ENCODE data around the gene TIGAR.

Gene TIGAR

DNA sequence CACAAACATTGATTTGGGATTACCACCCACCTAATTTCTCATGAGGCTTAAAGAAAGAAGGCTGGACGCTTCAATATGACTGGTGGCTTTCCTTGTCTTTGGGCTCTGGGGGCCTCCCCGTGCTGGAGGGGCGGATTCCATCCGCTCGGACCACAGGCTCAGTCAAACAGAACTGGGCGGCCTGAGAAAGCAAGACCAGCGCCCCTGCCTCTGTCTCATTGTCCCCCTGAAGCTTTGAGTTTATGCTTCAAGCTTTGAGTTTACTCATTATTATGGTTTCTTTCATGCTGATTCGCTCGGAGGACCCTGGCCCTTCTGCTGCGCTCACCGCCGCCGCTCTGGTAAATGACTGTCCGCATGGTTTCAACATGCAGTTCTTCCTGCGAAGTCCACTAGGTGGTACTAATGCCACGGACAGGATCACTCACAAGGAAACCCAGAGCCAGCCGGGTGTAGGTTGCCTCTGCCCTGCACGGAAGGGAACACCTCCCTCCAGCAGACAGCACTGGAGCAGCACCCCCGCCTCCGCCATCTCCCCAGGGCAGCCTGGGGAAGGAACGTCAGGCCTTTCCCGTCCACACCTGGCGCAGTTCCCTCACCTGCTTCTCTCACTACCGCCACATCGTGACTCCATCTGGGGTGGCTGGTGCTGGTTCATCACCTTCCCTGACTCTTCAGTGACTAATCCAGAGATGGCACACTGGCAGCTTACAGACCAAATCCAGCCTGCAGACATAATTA is 13.2 kb upstream of the TIGAR start:
- no peak for DNase-seq

DNA sequence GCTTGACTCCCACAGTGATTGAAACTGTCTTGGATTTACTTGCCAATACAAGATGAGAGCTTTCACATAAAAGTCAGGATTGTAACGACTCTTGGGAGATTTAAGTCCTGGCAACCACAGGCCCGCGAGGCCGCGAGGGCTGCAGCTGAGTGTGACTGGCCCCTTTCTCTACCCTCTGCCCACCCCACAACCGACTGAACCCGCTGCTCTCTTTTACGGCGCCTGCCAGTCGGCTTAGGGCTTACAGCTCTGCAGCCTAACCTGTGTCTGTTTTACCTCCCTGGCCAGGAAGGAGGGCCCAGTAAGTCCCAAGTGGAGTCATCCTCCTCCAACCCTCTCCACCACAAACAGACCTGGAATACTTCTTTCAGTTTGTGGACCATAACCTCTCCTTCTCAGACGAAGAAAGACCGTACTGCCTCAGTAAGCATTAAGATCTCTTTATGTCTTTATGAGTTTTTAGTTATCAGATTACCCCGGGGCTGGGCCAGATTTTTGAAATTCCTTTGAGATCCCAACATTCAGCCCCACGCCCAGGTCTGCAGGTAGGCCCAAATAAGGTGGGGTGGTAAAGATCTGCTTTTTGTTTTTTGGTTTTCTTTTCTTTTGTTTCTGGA is 12.6 kb upstream of the TIGAR start:
- no peak for DNase-seq

DNA sequence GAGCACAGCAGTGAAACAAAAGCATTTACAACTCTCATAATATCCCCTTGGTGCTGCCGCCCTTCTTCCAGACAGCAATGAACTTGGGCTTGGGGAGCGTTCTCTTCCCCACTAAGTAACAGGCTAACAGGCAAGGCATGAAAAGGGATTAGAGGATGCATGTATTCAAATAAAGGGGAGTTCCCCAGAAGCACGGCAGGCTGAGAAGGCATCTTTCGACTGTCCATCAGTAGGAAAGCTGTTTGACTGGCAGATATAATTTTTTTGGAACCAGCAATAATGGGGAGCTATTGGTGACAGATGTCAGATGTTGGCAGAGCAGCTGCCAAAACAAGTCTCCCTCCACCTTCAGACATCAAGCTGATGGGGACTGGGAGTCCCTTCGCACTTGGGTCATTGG is 9.2 kb upstream of the TIGAR start:
- DNase-seq: no peak

DNA sequence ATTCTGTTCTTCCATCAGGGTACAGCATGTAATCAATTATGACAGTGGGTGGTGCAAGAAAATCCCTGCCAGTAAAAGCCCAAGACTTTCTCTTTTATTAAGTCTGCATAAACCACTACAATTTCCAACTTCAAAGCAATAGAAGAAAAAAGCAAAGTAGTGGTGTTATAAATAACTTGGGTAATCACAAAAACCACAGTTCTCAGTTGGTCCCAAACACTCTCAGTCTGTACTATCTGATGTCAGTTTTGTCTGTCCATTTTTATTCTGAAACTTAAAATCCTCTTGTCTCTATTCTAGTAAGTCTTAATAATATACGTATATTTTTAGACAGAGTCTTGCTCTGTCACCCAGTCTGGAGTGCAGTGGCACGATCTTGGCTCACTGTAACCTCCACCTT is 8.8 kb upstream of the TIGAR start:
- no peak for DNase-seq

DNA sequence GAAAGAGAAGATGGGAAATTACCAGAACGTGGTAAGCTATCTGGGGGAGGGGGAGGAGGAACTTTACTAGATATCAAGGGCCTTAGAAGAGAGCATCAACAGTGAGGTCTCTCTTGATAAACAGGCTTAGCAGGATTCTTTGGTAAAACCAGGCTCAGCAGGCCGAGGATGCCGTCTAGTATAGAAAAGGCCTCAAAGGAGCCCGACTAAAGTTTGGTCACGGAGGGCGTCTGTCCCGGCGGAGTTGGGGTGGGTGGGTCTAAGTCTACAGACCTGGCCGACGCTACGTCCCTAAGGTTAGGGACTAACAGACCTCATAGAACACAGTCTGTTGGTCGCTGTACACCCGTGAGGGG is 538 bp upstream of the TIGAR start:
- DNase-seq: no peak

DNA sequence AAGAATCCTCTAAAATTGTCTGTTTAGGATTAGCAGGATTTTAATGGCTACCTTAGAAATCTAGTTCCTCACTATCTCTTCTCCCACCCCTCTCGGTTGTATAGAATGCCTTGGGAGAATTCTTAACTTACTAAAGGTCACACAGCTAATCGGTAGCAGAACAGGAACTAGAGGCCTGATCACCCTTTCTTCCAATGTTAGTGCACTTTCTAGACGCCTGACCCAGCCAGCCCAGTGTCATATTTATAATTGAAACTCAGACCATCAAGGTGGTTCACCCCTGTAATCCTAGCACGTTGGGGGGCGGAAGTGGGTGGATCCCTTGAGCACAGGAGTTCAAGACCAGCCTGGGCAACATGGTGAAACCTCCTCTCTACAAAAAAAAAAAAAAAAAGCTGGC is 1.7 kb downstream of the TIGAR start:
- DNase-seq: peak in 1 of 2 experiments; percentile 2

DNA sequence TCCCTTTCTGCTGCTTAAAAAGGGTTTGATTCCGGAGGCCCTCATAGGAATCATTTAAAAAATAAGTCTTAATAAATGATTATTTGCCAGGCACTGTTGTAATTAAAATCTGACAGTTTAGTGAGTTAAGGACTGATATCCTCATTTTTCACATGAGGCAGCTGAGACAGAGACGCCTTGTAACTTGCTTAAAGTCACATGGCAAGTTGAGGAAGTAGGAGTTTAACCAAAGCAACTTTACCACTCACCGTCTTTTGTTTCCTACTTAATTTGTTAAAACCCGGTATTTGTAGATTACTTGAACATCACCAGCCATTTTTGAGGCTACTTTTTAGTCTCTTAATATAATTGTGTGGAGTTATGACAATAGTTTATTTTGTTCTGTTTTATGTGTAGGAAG is 2.4 kb downstream of the TIGAR start:
- peak; percentile 47 to 51 for DNase-seq

DNA sequence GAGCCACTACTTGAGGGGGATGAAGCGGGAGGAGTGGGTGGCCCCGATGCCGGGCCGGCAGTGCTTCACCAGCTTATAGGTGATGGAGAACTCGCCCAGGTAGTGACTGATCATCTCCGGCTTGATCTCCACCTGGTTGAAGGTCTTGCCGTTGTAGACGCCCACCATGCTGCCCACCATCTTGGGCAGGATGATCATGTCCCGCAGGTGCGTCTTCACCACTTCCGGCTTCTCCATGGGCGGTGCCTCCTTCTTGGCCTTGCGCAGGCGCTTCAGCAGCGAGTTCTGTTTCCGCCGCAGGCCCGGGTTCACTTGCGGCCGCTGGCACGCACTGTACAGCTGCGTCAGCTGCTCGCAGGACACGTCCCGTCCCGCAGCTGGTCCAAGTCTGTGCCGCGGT is 3.4 kb downstream of the TIGAR start:
- DNase-seq: no peak

DNA sequence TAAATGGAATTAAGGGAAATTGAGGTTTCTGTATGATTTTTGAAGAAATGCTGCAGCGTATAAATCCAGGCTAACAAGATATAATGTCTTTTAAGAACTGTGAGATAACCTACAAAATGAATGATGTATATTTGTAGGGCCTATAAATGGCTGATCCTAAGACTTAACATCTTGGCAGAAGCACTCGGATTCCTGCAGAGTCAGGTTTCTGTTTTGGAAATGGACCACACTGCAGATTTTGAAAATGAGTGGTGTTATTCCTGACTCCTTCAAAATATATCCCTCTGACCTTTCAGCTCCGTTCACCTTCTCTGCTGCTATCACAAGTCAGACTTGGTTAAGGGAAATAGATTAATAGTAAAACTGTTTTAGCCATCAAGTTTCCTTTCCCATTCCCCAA is 5.0 kb downstream of the TIGAR start:
- no peak for DNase-seq

DNA sequence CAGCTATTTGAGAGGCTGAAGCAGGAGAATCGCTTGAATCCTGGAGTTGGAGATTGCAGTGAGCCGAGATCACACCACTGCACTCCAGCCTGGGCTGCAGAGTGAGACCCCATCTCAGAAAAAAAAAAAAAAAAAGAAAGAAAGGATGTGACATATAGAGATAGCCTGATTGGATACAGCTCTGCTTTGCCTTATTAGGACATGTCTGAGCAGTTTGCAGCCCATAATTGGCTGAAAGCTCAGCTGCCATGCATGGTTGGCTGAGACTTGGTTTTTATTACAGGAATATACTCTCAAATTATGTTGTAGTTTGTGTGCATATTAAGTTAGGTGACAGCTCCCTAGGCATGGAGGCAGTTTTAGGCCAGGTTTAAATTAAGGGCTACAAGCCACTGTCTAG is 6.3 kb downstream of the TIGAR start:
- no peak for DNase-seq

DNA sequence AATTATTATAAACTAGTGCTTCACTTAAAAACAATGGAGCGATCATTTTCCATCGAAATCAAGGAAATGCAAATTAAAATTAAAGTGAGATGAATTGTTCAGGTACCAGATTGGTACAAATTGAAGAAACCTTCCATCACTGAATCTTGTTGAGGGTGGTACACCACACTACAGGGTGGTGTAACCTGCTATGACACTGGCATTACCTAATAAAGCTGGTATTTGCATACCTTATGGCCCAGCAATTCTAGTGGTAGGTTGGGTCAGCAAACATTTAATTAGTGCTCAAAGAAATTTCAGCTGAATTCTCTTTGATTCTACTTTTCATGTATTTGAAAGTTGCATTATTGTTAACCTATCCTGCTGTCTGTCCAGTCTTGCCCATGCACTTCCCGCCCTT is 9.2 kb downstream of the TIGAR start:
- DNase-seq: no peak

DNA sequence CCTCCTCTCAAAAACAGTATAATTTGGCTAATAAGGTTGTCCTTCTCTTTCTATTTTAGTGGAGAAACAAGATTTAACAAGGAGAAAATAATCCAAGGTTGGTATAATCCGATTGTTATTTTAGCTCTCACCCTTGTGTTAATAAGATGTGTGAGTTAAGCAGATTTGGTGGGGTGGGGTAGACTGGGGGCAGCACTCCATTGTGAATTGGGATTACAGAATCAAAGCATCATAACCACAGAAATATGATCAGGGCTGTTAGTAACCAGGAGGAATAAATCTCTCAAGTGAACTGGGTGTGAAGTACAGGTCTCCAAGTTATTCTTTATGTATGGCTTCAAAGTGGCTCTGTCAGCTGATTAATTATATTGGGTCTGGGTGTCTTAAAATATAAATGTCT is 10.2 kb downstream of the TIGAR start:
- no peak for DNase-seq

DNA sequence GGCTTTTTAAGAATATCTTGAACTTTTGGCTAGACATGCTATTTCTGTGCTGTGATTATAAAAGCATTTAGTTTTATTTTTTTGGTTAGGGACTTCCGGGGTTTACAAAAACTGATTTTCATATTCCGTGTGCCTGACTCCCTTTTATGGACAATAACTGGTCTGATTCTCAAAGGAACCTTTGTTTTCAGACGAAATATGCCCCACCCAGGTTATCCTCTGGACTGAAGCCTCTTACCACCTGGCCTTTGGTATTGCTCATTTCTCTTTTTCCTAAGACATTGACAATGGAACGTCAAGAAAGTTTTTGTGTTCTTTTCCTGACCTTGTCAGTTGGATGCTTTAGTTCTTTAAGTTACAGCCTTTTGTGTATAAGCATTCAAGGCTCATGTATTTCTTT is 10.8 kb downstream of the TIGAR start:
- no peak for DNase-seq

DNA sequence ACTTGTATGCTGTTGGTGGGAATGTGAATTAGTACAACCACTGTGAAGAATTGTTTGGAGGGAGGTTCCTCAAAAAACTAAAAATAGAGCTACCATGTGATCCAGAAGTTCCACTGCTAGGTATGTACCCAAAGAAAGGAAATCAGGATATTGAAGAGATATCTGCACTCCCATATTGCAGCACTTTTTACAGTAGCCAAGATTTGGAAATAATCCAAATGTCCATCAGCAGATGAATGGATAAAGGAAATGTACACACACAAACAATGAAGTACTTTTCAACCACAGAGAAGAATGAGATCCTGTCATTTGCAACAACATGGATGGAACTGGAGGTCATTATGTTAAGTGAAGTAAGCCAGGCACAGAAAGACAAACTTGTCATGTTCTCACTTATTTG is 25.9 kb downstream of the TIGAR start:
- no peak for DNase-seq

DNA sequence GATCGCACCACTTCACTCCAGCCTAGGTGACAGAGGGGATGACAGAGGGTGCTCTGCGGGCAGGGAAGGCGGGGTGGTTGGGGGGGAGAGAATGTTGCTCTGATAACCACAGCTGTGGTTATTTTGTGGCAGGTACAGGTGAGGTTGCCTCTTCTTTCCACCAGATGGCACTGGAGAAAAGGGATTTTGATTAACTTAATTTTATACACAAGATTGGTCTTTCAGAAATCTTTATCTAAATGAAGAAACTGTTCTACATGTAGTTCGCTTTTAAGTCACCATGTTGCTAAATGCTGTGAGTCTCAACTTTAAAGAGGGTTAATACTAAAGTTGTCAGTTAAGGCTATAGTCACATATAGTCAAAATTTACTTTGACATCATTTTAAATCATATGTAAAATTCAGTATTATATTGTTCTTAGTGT is 32.8 kb downstream of the TIGAR start:
- peak; percentile 12 to 25 for DNase-seq

DNA sequence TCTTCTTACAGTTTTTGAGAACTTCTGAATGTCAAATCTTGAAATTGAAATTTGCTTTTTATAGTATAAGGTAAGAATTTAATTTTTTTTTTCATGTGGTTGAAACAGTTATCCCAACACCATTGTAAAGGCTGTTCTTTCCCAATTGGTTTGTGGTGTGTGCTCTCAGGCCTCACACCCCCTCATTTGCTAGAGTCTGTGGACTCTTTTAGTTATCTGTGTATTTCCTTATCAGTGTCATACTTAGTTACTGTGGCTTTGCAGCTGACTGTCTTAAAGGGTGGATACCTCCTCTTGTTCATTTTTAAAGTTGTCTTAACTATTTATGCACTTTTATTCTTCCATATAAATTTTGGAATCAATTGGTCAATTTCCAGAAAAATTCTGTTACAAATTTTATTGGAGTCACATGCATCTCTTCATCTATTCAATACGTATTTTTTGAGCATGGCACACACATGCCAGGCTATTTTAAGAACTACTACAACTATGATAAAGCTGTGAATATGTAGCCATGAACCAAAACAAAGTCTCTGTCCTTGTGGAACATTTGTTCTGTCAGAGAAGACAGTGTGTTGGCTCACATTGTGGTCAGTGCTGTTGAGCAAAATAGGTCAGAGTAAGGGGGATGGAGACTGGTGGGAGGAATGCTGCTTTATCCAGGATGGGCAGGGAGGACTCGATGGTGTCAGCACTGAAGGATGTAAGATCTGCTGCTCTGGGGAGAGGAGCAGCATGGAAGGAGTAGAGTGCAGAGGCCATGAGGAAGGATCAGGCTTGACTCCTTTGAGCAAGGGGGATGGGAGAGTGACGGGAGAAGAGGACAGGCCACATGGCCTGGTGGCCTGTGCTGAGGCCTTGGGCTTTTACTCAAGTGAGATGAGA is 34.4 kb downstream of the TIGAR start:
- no peak for DNase-seq

DNA sequence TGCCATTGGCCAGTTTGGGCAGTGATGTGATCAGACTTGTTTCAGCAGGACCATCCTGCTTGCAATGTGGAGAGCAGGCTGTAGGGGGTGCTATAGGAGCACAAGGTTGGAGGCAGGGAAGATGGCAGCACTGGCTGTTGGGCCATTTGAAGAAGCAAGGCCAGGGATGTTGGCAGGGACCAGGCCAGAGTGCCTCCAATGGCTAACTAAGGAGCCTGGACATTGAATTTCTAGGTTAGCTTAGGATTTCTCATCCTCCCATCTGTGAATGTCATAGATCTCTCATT is 35.0 kb downstream of the TIGAR start:
- peak; percentile 39 to 50 for DNase-seq

DNA sequence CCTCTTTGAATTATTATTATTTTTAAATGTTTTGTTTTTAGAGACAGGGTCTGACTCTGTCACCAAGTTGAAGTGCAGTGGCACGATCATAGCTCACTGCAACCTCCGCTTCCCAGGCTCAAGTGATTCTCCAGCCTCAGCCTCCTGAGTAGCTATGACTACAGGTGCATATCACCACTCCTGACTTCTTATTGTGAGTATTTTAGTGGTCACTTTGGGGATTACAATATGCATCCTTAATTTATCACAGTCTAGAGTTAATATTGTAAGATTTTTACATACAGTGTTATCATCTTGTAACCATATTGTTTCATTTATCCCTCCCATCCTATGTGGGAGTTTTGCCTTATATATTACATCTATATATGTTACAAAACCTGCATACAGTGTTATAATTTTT is 45.1 kb downstream of the TIGAR start:
- DNase-seq: no peak

DNA sequence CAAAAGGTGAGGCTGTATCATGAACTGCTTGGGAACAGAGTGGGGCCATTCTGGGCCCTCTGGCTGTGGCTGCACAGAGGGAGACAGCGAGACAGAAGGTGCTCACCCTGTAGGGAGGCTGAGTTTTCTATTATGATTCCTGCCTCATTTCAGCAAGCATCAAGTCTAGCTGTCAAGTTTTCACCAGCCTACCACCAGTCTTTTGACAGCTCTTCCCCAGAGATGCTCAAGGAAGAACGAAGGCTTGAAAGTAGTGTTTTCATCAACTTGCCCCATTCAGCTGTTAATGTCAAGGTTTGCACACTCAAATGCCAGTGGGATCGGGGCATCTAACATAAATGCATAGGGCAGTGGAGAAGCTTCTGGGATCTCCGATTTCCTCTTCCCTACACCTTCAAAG is 48.5 kb downstream of the TIGAR start:
- DNase-seq: no peak

DNA sequence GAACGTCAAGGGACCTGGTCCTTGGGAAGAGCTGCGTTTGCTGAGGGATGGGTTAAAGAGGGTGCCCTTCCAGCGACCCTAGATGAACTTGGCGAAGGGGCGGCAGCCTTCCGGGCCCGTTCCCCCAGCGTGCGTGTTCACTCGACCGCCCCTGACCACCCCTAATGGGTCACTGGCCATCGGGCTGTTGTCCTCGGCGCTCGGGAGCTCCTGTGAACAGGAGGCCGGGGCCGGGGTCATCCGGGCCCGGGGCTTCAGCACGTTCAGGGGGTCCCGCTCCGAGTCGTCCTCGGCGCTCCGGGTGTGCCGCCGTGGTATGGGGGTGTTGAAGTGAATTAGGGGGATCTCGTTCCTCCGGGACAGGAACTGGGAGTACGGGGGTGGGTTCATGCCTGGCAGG is 49.3 kb downstream of the TIGAR start:
- DNase-seq: no peak

DNA sequence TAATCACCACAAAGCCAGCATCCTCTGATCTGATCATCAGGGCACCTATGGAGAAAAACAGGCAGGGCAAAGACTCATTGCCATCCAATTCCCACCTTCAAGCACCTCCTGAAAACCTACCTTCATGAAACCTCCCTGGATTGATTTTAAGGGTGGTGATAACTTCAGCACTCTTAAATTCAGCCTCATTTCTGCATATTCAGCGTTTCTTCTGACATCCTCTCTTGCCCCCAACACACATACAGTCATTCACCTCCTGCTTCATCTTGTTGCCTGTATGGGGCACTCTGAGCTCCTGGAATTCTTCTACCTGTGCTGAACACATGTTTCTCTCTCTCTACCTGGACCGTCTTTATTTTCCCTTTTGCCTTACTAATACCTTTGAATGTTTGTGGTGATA is 51.6 kb downstream of the TIGAR start:
- DNase-seq: no peak

DNA sequence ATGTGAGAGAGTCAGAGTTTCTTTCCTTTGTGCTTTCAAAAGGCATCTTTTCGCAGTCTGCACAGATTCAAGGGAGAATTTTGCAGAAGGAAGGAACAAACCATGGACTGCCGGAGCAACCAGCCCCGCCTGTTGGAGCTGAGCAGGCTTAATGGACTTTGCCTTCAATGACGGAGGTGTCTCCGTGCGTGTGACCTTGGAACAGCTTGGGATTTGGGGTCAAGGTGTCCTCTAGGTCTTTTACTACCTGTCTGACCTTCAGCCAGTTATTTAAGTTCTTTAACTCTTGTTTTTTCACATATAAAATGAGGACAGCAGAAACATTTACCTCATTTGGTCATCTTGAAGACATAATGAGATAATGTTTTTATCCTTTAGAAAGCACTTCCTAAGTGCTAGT is 54.4 kb downstream of the TIGAR start:
- DNase-seq: no peak

DNA sequence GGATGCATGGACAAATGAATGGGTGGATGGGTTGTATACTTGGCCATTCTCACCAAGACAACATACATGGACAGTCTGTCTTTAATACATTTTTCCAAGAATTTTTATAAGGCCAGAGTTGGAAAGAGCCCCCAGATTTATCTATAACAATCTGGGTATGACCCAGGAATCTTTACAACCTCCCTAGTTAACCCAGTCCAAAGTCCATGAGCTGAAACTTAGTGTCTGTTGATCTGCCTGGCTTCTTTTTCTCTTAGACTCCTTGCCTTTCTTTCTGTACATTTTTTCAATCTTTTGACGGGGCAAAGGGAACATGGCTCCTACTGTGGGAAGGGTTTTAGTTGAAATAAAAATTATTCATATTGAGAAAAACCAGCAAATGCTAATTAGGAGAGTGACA is 57.8 kb downstream of the TIGAR start:
- no peak for DNase-seq

DNA sequence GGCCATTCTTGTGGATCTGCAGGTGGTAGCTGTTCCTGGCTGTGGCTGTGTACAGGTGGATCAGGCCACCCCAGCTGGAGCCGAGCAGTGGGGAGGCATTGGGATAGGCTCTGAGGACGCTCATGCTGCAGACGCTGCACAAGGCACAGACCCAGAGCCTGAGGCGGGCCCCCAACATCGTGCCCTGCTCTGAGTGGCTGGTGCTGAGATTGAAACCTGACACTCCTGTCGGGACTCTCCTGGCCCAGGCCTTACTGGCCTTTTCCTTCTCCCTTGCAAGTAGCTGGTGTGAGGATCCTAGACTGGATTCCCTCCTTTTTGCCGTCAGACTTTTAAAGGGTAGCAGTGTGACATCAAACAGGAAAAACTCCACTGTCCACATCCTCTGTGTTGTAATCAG is 58.4 kb downstream of the TIGAR start, which contains the start of gene FGF23:
Gene FGF23 (minus strand): TSS at position 308 of the 400 bp plus-strand sequence. CDS start 130 bp downstream, at position 178.
- DNase-seq: no peak

Measured in AML-193 (cell line).